Measurements from ENCODE around the gene SPTBN1.

DNA sequence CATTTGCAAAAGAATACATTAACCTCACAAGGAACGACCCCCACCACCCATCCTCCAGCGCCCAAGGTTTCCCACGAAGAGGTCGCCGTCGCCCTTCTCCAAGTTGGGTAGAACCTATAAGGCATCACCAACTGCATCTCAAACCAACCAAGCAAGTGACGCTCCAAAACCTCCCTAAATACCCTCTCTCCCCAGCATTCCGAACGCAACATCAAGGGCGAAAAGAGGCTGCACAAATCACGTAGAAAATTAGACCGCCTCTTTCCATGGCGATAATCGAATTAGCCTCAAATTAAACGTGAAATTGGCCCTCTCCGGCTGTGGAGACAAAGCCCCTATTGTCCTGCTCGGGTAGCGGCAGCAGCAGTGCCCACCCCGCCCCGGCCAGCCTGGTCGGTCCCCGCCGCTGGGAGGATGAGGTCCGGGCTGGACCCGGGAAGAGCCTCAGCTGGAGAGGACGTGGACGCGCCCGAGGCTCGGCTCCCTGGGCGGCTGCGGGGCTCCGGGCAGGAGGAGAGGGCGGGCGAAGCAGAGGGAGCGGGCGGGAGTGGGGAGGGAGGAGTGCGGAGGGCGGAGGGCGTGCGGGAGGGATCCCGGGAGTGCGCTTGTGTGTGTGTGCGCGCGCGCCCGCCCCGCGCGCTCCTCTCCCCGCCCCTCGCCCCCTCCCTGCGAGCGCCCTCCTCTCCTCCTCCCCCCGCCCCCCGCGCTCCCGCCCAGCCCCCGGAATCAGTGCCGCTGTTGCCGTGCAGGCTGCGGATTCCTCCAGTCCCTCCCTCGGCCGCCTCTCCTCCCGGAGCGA lies at the start of gene SPTBN1:
- TF ChIP-seq E2F1 (CRISPR knock-in tag; IDR thresholded peaks at IDR 0.05) (no peak), ILK (tag; IDR thresholded peaks at IDR 0.05; ENCODE audit: borderline replicate concordance, low read depth) (no peak), USF2 (CRISPR knock-in tag; IDR thresholded peaks at IDR 0.05) (no peak), KDM1A (IDR thresholded peaks at IDR 0.05) (no peak), POLR3A (IDR thresholded peaks at IDR 0.05; ENCODE audit: borderline replicate concordance, extremely low read depth, insufficient read depth, insufficient read length) (no peak), ZFX (CRISPR knock-in tag; IDR thresholded peaks at IDR 0.05) (no peak), GABPA (tag; conservative IDR thresholded peaks at IDR 0.05; ENCODE audit: low read depth) (no peak), ZNF274 (IDR thresholded peaks at IDR 0.05; ENCODE audit: borderline replicate concordance, low read depth, low read length) (no peak), ATF7 (IDR thresholded peaks at IDR 0.05) (no peak), NR3C1 (CRISPR knock-in tag; IDR thresholded peaks at IDR 0.05) (no peak), MTF1 (CRISPR knock-in tag; IDR thresholded peaks at IDR 0.05; ENCODE audit: borderline replicate concordance) (no peak)
- TF ChIP-seq, protein P1, sequence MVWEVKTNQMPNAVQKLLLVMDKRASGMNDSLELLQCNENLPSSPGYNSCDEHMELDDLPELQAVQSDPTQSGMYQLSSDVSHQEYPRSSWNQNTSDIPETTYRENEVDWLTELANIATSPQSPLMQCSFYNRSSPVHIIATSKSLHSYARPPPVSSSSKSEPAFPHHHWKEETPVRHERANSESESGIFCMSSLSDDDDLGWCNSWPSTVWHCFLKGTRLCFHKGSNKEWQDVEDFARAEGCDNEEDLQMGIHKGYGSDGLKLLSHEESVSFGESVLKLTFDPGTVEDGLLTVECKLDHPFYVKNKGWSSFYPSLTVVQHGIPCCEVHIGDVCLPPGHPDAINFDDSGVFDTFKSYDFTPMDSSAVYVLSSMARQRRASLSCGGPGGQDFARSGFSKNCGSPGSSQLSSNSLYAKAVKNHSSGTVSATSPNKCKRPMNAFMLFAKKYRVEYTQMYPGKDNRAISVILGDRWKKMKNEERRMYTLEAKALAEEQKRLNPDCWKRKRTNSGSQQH (CRISPR knock-in tag; IDR thresholded peaks at IDR 0.05): no peak
- TF ChIP-seq, protein P2, sequence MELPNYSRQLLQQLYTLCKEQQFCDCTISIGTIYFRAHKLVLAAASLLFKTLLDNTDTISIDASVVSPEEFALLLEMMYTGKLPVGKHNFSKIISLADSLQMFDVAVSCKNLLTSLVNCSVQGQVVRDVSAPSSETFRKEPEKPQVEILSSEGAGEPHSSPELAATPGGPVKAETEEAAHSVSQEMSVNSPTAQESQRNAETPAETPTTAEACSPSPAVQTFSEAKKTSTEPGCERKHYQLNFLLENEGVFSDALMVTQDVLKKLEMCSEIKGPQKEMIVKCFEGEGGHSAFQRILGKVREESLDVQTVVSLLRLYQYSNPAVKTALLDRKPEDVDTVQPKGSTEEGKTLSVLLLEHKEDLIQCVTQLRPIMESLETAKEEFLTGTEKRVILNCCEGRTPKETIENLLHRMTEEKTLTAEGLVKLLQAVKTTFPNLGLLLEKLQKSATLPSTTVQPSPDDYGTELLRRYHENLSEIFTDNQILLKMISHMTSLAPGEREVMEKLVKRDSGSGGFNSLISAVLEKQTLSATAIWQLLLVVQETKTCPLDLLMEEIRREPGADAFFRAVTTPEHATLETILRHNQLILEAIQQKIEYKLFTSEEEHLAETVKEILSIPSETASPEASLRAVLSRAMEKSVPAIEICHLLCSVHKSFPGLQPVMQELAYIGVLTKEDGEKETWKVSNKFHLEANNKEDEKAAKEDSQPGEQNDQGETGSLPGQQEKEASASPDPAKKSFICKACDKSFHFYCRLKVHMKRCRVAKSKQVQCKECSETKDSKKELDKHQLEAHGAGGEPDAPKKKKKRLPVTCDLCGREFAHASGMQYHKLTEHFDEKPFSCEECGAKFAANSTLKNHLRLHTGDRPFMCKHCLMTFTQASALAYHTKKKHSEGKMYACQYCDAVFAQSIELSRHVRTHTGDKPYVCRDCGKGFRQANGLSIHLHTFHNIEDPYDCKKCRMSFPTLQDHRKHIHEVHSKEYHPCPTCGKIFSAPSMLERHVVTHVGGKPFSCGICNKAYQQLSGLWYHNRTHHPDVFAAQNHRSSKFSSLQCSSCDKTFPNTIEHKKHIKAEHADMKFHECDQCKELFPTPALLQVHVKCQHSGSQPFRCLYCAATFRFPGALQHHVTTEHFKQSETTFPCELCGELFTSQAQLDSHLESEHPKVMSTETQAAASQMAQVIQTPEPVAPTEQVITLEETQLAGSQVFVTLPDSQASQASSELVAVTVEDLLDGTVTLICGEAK (IDR thresholded peaks at IDR 0.05): no peak
- TF ChIP-seq, protein P2 (CRISPR knock-in tag; IDR thresholded peaks at IDR 0.05): no peak

All from K562 (cell line).